Spleen (tissue), 11 donors: ENCODE data around the gene ALDH1B1. TPM values are rescaled to one million over a fixed set of nuclear protein-coding genes. Genes with fewer than 3 reads are reported as not detected.

Experiments used
- DNase-seq: peaks from one replicate; pipeline ENCODE4 v3.0.0-alpha.2; 2020
- H3K27ac ChIP-seq, 8 donors: fragments of 200-600 bp; sonication (generic) in 7 of 8; 1 replicate in 4 of 8; 2 replicates in 4 of 8; pipeline versions ENCODE4 v1.5.0 to v1.8.0; 2016 to 2021; ENCODE audit warnings: inconsistent platforms in 4 of 8, mild to moderate bottlenecking in 4 of 8, moderate library complexity in 1 of 8
- H3K27me3 ChIP-seq, 7 donors: fragments of 200-600 bp; sonication (generic) in 6 of 7; replicated peaks in 1 of 7; 1 replicate in 4 of 7; 2 replicates in 3 of 7; pipeline versions ENCODE4 v1.5.0 to v1.8.0; 2016 to 2021; ENCODE audit warnings: inconsistent platforms in 3 of 7, mild to moderate bottlenecking in 1 of 7
- H3K36me3 ChIP-seq, 6 donors: fragments of 200-600 bp; sonication (generic) in 5 of 6; 1 replicate in 4 of 6; 2 replicates in 2 of 6; pipeline versions ENCODE4 v1.5.0 to v1.8.0; 2016 to 2021; ENCODE audit warnings: inconsistent platforms in 2 of 6
- H3K4me1 ChIP-seq, 6 donors: fragments of 200-600 bp; sonication (generic) in 5 of 6; 1 replicate in 3 of 6; 2 replicates in 3 of 6; pipeline versions ENCODE4 v1.5.0 to v1.8.0; 2016 to 2021; ENCODE audit warnings: inconsistent platforms in 3 of 6
- H3K4me3 ChIP-seq, 8 donors: fragments of 200-600 bp; sonication (generic) in 7 of 8; 1 replicate in 4 of 8; 2 replicates in 4 of 8; pipeline versions ENCODE4 v1.5.0 to v1.8.0; 2016 to 2021; ENCODE audit warnings: inconsistent platforms in 4 of 8, mild to moderate bottlenecking in 4 of 8, moderate library complexity in 2 of 8
- H3K9me3 ChIP-seq, 8 donors: fragments of 200-600 bp; sonication (generic) in 7 of 8; 1 replicate in 4 of 8; 2 replicates in 4 of 8; pipeline versions ENCODE4 v1.5.0 to v1.8.0; 2016 to 2021; ENCODE audit warnings: inconsistent platforms in 4 of 8
- CTCF ChIP-seq, 11 experiments: fragments of 200-600 bp in 7 of 11; fragments of 450-650 bp in 4 of 11; sonication (generic) in 4 of 11; IDR thresholded peaks in 8 of 11; conservative IDR thresholded peaks in 3 of 11; 1 replicate in 7 of 11; 2 replicates in 4 of 11; pipeline versions ENCODE4 v1.4.0 to v1.8.0; 2016 to 2021; ENCODE audit warnings: antibody characterized with exemption in 11 of 11, inconsistent platforms in 4 of 11, mild to moderate bottlenecking in 1 of 11
- POLR2A ChIP-seq, 3 donors: fragments of 450-650 bp; IDR thresholded peaks; one replicate each; pipeline ENCODE4 v1.5.1; 2017; ENCODE audit warnings: antibody characterized with exemption in 3 of 3, mild to moderate bottlenecking in 1 of 3
- POLR2AphosphoS5 ChIP-seq, 3 donors: sonication (generic); formaldehyde crosslinking; IDR thresholded peaks; one replicate each; pipeline ENCODE4 v1.5.1; 2017; ENCODE audit warnings: antibody characterized with exemption in 3 of 3
- WGBS, 5 donors: extraction: QIAGEN DNeasy Blood & Tissue Kit in 3 of 5; methylation state at CpG; one replicate each; pipeline versions ENCODE4 v1.1.5 to v1.1.7; 2013 to 2018; 5-methylcytosine and 5-hydroxymethylcytosine counted together
- intact Hi-C: fragments of 100-400 bp; cut with DNase I; formaldehyde crosslinking; loops from one replicate; pipeline ENCODE4 v1.15.0; 2023; ENCODE audit warnings: low total_unique reads
- polyA plus RNA-seq, 3 donors: library from polyadenylated mRNA; stranded (reverse); fragments of 200-250 nt; gene quantifications; one replicate each; pipeline ENCODE4 v1.2.1, GENCODE V29; 2013
- total RNA-seq, 7 donors: library from RNA; depleted of rRNA in 3 of 7; stranded (reverse); fragments of >200 nt in 3 of 7; fragmentation: NEBNext Ultra II Directional in 4 of 7; extraction: Animal tissue kit (Norgen Biotek cat#: 25700) in 4 of 7; gene quantifications; one replicate each; pipeline versions ENCODE4 v1.1.0 to v1.2.1, GENCODE V29; 2016 to 2021
- donor health status: healthy with polysubstance abuse.
- donor health status: DM: no; HTN: no; CAD: no; lungs with moderate emphysema.
- donor health status: DM: no; HTN: no; CAD: no.
- donor health status: Bipolar disorder and iron deficiency.
- donor health status: healthy.
- donor health status: DM: no; HTN: no; CAD: no.
- donor health status: DM: yes; HTN: yes; CAD: no.

The ALDH1B1 gene
- total and polyA plus RNA-seq, 10 donors, result 4.0 to 14.7 (median 8.3) TPM

- H3K27ac ChIP-seq, result no peak overlapping the region
- no peak overlapping the region for H3K4me3 ChIP-seq
- H3K36me3 ChIP-seq, result no peaks in the 10 kb centered on the region
- H3K9me3 ChIP-seq, result no peaks in the 10 kb centered on the region
- intact Hi-C loops, result no loop called here
- no peaks in the 10 kb centered on the region for H3K4me1 ChIP-seq
- peaks cover 0 to 13% (median 0%) of the 10 kb centered on the region in 7 donors for H3K27me3 ChIP-seq
- TF ChIP-seq CTCF (IDR thresholded peaks at IDR 0.05 in 8 of 11, conservative IDR thresholded peaks at IDR 0.05 in 3 of 11) (no peak), POLR2A (IDR thresholded peaks at IDR 0.05) (no peak), POLR2AphosphoS5 (IDR thresholded peaks at IDR 0.05) (no peak)
- DNase-seq, result no peak
- WGBS, 5 donors, result 92 to 100% (median 96%) methylated on average over 2 of the region's 2 CpGs
These were observed 44.2 kb downstream of the ALDH1B1 start for GRCh38 chr9:38436708-38437107.

GRCh38 chr9:38437193-38437823 is 44.8 kb downstream of the ALDH1B1 start:
- Histone ChIP-seq H3K27ac (no peak overlapping the region), H3K36me3 (no peaks in the 10 kb centered on the region), H3K27me3 (peaks cover 0 to 13% (median 0%) of the 10 kb centered on the region in 7 donors), H3K9me3 (no peaks in the 10 kb centered on the region), H3K4me1 (no peaks in the 10 kb centered on the region), H3K4me3 (no peak overlapping the region)
- intact Hi-C loops, result no loop called here
- WGBS, 5 donors, result 68 to 81% (median 74%) methylated on average over 11 of the region's 11 CpGs
- DNase-seq, result no peak
- TF ChIP-seq POLR2AphosphoS5 (IDR thresholded peaks at IDR 0.05) (no peak), CTCF (IDR thresholded peaks at IDR 0.05 in 8 of 11, conservative IDR thresholded peaks at IDR 0.05 in 3 of 11) (no peak), POLR2A (IDR thresholded peaks at IDR 0.05) (no peak)

GRCh38 chr9:38439291-38439915 is 46.9 kb downstream of the ALDH1B1 start:
- WGBS, 5 donors, result 59 to 74% (median 64%) methylated on average over 3 of the region's 3 CpGs
- no peaks in the 10 kb centered on the region for H3K9me3 ChIP-seq
- H3K27ac ChIP-seq, result no peak overlapping the region
- no peaks in the 10 kb centered on the region for H3K4me1 ChIP-seq
- H3K4me3 ChIP-seq, result no peak overlapping the region
- no peaks in the 10 kb centered on the region for H3K36me3 ChIP-seq
- intact Hi-C loops, result no loop called here
- DNase-seq, result no peak
- peaks cover 0 to 13% (median 0%) of the 10 kb centered on the region in 7 donors for H3K27me3 ChIP-seq
- TF ChIP-seq CTCF (IDR thresholded peaks at IDR 0.05 in 8 of 11, conservative IDR thresholded peaks at IDR 0.05 in 3 of 11) (no peak), POLR2AphosphoS5 (IDR thresholded peaks at IDR 0.05) (no peak), POLR2A (IDR thresholded peaks at IDR 0.05) (no peak)

- Histone ChIP-seq H3K27me3 (peaks cover 0 to 13% (median 0%) of the 10 kb centered on the region in 7 donors), H3K36me3 (no peaks in the 10 kb centered on the region), H3K27ac (no peak overlapping the region), H3K4me3 (no peak overlapping the region), H3K4me1 (no peaks in the 10 kb centered on the region), H3K9me3 (no peaks in the 10 kb centered on the region)
- intact Hi-C loops, result no loop called here
- WGBS, 5 donors, result 94 to 100% (median 100%) methylated on average over 1 of the region's 1 CpG
- TF ChIP-seq POLR2A (IDR thresholded peaks at IDR 0.05), result no peak
- TF ChIP-seq CTCF (IDR thresholded peaks at IDR 0.05 in 8 of 11, conservative IDR thresholded peaks at IDR 0.05 in 3 of 11), result no peak
- TF ChIP-seq POLR2AphosphoS5 (IDR thresholded peaks at IDR 0.05), result no peak
- DNase-seq, result no peak
These were observed 47.4 kb downstream of the ALDH1B1 start for GRCh38 chr9:38439916-38440301.
